B cell (primary cell): ENCODE measurements around the gene ADARB2.

ENCODE experiments used
- EZH2 ChIP-seq: IDR thresholded peaks from 2 replicates; pipeline ENCODE4 v1.6.1; 2012; ENCODE audit warnings: borderline replicate concordance, low read depth, mild to moderate bottlenecking, moderate library complexity, low read length; ENCODE audit not compliant: insufficient read depth, poor library complexity, severe bottlenecking
- TF ChIP-seq, protein P1 (sequence below): fragments of 200-600 bp; IDR thresholded peaks from one replicate; pipeline ENCODE4 v1.8.0; 2022; ENCODE audit warnings: antibody characterized with exemption, mild to moderate bottlenecking

DNA sequence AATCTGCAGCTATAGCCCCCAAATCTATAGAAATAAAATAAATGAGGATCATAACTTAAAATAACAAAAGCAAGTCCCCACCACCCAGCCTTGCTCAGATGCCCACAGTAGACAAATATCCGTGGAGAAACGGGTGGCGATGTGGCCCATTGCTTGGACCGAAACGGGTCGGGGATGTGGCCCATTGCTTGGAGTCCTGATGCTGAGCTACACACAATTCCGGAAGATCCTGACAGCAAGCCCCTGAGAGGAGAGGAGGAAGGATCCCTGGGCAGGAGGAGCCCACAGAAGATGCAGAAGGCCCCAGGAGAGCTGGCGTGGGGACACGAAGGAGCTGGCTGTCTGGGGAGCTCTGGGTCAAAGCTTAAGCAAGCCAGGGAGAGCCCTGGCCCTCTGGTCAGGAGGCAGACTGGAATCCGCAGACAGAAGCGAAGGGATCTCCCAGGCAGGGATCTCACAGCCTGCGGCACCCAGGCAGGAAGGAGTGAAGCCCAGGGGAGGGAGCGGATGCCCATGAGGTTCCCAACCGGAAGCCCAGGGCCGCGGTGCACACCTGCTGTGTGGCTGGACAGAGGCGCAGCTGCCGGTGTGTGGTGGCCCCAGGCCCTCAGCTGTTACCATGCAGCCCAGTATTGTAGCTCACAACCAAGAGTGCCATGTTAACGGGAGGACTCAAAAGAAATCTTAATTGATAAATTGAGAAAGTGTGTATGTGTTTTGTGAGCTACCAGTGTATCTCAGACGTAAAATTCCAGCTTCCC is 138.8 kb downstream of the ADARB2 start:
- TF ChIP-seq EZH2 = no peak
- TF ChIP-seq, protein P1, sequence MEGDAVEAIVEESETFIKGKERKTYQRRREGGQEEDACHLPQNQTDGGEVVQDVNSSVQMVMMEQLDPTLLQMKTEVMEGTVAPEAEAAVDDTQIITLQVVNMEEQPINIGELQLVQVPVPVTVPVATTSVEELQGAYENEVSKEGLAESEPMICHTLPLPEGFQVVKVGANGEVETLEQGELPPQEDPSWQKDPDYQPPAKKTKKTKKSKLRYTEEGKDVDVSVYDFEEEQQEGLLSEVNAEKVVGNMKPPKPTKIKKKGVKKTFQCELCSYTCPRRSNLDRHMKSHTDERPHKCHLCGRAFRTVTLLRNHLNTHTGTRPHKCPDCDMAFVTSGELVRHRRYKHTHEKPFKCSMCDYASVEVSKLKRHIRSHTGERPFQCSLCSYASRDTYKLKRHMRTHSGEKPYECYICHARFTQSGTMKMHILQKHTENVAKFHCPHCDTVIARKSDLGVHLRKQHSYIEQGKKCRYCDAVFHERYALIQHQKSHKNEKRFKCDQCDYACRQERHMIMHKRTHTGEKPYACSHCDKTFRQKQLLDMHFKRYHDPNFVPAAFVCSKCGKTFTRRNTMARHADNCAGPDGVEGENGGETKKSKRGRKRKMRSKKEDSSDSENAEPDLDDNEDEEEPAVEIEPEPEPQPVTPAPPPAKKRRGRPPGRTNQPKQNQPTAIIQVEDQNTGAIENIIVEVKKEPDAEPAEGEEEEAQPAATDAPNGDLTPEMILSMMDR = no peak
